Activated CD8-positive, alpha-beta memory T cell treated with anti-CD3 and anti-CD28 coated beads for 36 hours (primary cell): Measurements from ENCODE around the gene MVD. TPM values are rescaled to one million over a fixed set of nuclear protein-coding genes. Genes with fewer than 3 reads are reported as not detected.

Experiments
- CTCF ChIA-PET: fragments of 350-600 bp; sonication (Branson Sonifier 250); formaldehyde crosslinking; loops from one replicate; lab custom pipeline; 2021; ENCODE audit warnings: antibody characterized with exemption; lab: Charles Lee
- POLR2A ChIA-PET: fragments of 350-600 bp; sonication (Branson Sonifier 250); formaldehyde crosslinking; loops from one replicate; lab custom pipeline; 2021; ENCODE audit warnings: antibody characterized with exemption; lab: Charles Lee
- total RNA-seq, 2 experiments: library from RNA; stranded (reverse); gene quantifications; one replicate each; pipeline ENCODE4 v1.2.3, GENCODE V29; 2021

Gene MVD
- total RNA-seq, 2 experiments from 2014 or later, result 66.5 to 68.5 TPM

- POLR2A ChIA-PET, result interaction anchor here (0.6 to 1.4 kb wide), 5 partner anchors 12 to 49 kb away, joined by 3 to 5 read pairs (median 3); partner anchors contain the start of genes CYBA and MVD
- CTCF ChIA-PET, result interaction anchor here (1.0 to 1.7 kb wide), 2 partner anchors 10 to 13 kb away, joined by 4 to 8 read pairs; no protein-coding TSS in a partner anchor
Measured at GRCh38 chr16:88688013-88688778, 25.3 kb upstream of the MVD start.

- ChIA-PET CTCF (interaction anchor here (1.0 to 1.7 kb wide), 3 partner anchors 11 to 14 kb away, joined by 4 to 8 read pairs (median 5); no protein-coding TSS in a partner anchor), POLR2A (interaction anchor here (0.8 to 1.4 kb wide), 5 partner anchors 13 to 50 kb away, joined by 3 to 5 read pairs (median 4); partner anchors contain the start of genes CYBA and MVD)
Measured at GRCh38 chr16:88687676-88688012, 24.8 kb upstream of the MVD start.

- ChIA-PET POLR2A (interaction anchor here (0.8 to 1.4 kb wide), 5 partner anchors 13 to 50 kb away, joined by 3 to 5 read pairs (median 4); partner anchors contain the start of genes CYBA and MVD), CTCF (interaction anchor here (1.0 to 1.7 kb wide), 3 partner anchors 11 to 14 kb away, joined by 4 to 8 read pairs (median 5); no protein-coding TSS in a partner anchor)
Measured at GRCh38 chr16:88687254-88687576, 24.3 kb upstream of the MVD start.

DNA sequence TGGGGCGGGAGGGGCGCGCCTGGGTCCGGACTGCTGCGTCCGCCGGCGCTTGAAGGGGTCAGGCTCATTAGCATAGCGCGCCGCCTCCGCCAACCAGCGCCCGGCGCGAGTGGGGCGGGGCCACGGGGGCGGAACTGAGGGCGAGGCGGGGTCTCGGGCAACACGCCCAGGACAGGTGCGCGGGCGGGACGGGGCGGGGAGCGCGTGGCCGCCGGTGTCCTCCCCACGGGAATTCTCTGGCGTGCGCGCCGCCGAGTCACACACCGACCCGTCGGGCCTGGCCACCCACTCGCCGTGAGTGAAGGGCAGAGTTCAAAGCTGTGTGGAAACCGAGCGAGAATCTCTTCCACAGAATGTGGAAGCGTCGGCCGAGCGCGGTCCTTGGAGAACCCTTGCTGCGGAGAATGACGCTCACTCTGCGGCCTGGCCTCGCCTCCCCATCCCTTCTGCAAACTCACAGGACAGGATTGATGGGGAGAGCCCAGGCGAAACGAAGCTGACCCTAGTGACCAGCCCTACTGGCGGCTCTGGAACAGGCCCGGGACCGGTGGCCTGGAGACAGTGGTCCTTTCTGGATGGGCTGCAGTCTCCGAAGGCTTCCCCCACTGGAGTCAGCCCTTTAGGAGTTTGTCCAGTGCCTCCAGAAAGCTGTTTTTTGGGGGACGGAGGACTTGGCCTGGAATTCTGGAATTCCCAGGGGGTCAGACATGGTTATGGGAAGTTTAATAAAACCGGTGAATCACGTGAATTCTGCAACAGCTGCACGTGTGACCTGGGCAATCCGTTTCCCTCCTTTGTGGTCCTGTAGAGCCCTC is 23.8 kb upstream of the MVD start, which contains the start of gene SNAI3:
Gene SNAI3, minus strand, starts transcription at position 69 of the 815 bp plus-strand sequence. CDS start 101 bp downstream, outside the sequence.
- CTCF ChIA-PET, result interaction anchor here (1.1 to 1.7 kb wide), 2 partner anchors 14 to 15 kb away, joined by 5 to 8 read pairs; no protein-coding TSS in a partner anchor
- POLR2A ChIA-PET, result interaction anchor here (0.6 to 1.4 kb wide), 5 partner anchors 14 to 49 kb away, joined by 3 to 5 read pairs (median 4); partner anchors contain the start of genes CYBA and MVD

- ChIA-PET POLR2A (interaction anchor here (0.6 to 1.0 kb wide), 3 partner anchors 10 to 18 kb away, joined by 3 to 4 read pairs (median 4); no protein-coding TSS in a partner anchor), CTCF (no interaction called here)
Measured at GRCh38 chr16:88686062-88686438, 23.2 kb upstream of the MVD start.

DNA sequence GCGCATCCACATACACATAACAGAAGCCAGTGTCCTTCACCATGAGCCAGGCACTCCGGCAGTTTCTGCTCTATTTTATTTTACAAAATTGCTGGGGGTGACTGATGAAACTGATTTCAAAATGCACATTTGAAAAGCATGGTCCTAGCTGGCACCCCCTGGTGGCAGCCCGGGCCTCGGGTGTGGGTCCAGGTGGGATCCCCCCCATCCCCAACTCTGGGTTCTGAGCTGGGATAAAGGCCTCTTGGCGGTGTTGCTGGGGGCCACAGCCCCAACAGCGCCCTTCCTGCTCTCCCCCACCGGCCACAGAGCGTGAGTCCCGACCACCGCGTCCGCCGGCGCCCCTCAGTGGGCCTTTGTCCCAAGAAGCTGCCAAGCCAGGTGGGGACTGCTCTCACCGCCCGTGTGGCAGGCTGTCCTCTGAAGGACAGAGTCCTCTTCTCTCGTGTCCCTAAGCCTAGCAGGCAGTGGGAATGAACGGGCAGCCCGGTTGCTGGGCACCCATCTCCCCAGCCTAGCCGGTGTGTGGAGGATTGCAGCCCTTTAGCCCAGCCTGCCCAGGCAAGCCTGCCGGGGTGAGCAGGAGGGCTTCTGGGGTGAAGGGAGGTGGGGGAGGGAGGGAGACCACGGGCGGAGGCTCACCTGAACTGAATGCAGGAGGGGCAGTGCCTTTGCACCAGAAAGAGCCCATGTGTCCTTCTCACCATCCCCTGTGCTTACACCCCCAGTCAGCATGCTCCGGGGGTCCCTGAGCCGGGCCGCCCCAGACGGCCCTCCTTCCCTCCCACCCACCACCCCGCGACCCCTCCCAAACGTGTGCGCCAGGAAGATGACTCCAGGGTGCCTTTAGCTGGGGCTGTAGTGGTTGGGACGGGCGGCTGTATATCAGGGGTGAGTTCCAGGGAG is 22.5 kb upstream of the MVD start:
- ChIA-PET POLR2A (interaction anchor here (0.6 to 1.0 kb wide), 3 partner anchors 11 to 19 kb away, joined by 3 to 4 read pairs (median 4); no protein-coding TSS in a partner anchor), CTCF (interaction anchor here (0.7 to 1.6 kb wide), 5 partner anchors 13 to 36 kb away, joined by 3 to 7 read pairs (median 4); no protein-coding TSS in a partner anchor)

DNA sequence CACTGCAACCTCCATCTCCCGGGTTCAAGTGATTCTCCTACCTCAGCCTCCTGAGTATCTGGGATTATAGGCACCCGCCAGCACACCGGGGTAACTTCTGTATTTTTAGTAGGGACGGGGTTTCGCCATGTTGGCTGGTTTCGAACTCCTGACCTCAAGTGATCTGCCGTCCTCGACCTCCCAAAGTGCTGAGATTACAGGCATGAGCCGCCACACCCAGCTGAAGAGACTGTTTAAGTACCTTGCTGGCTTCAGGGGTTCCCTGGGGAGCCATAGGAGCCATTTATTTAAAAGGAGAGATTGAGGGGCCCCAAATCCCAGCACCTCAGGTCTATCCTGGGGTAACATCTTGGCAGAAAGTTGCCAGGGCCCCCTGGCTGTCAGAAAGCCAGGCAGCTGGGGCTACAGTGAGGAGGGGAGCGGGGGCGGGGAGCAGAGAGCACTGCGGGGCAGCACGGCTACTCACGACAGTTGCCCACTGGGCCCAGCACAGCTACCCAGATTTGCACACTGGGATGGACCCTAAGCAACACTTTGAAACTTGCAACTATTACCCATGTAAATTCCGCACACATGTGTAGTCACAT is 21.8 kb upstream of the MVD start:
- ChIA-PET CTCF (interaction anchor here (0.7 to 1.6 kb wide), 5 partner anchors 12 to 35 kb away, joined by 3 to 7 read pairs (median 4); no protein-coding TSS in a partner anchor), POLR2A (interaction anchor here (0.5 to 1.0 kb wide), 2 partner anchors 16 to 47 kb away, joined by 4 read pairs; no protein-coding TSS in a partner anchor)

- CTCF ChIA-PET, result interaction anchor here (1.3 to 2.9 kb wide), 6 partner anchors 11 to 49 kb away, joined by 3 to 15 read pairs (median 5); no protein-coding TSS in a partner anchor
- POLR2A ChIA-PET, result interaction anchor here (0.9 to 1.4 kb wide), 4 partner anchors 20 to 111 kb away, joined by 4 to 5 read pairs (median 4); partner anchors contain the start of gene ZC3H18
Measured at GRCh38 chr16:88681709-88682451, 19.0 kb upstream of the MVD start.

DNA sequence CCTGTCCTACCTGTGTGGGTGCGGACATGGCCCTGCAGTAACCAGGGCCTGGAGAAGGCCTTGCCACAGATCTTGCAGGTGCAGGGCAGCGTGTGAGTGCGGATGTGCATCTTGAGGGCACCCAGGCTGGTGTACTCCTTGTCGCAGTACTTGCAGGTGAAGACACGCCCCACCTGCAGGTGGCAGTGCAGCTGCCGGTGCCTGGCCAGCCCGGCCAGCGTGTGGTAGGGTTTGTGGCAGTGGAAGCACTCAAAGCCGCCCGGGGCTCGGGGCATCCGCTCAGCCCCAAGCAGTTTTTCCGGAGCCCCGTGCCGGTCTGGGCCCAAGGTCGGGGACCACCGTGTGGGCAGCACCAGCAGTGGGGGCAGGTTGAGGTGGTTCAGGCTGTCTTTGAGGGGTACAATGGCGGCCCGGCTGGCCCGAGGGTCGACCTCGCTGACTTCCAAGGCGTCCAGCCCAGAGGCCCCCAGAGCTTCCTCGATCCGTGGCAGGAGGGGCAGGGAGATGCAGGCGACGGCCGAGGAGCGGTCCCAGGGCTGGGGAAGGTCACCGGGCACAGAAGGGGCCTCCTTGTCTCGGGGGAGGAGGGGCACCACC is 18.3 kb upstream of the MVD start:
- POLR2A ChIA-PET, result interaction anchor here (0.9 to 1.4 kb wide), 3 partner anchors 21 to 111 kb away, joined by 4 to 5 read pairs (median 4); partner anchors contain the start of gene ZC3H18
- CTCF ChIA-PET, result interaction anchor here (0.6 to 2.9 kb wide), 10 partner anchors 10 to 105 kb away, joined by 3 to 15 read pairs (median 4); no protein-coding TSS in a partner anchor

DNA sequence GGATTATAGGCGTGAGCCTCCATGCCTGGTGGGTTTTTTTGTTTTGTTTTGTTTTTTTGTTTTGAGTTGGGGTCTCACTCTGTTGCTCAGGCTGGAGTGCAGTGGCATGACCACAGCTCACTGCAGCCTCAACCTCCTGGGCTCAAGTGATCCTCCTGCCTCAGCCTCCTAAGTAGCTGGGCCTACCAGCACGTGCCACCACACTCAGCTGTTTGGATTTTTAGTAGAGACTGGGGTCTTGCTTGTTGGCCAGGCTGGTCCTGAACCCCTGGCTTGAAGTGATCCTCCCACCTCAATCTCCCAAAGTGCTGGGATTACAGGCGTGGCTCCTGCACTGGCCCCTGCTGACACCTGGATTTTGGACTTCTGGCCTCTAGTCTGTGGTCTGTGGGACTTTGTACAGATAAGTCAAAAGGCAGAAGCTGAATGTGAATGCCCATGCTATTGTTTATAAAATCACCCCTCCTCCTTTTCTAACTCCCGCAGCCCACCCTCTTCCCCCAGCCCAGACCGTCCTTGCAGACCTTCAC is 17.7 kb upstream of the MVD start:
- ChIA-PET POLR2A (interaction anchor here (0.9 kb wide), 1 partner anchor 21 kb away, joined by 4 read pairs; no protein-coding TSS in a partner anchor), CTCF (interaction anchor here (0.6 to 2.9 kb wide), 11 partner anchors 10 to 105 kb away, joined by 3 to 15 read pairs (median 4); no protein-coding TSS in a partner anchor)

GRCh38 chr16:88678224-88678979 is 15.5 kb upstream of the MVD start:
- ChIA-PET POLR2A (no interaction called here), CTCF (no interaction called here)

DNA sequence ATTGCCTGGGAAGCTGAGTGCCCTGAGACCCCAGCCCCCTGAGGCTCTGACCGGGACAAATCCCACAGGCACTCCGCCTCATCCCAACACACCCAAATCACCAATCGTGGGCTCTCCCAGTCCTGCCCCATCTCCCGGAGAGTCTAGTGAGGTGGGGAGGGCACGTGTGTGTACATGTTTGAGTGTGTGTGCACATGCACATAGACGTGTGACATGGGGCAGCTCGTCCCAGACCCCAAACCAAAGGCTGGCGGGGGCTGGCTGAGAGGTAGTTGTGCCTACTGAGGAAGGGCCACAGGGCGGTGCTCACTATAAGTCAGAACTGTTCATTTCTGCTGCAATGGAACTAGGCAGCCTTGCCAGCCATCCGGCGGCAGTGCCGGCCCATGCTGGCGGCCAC is 14.8 kb upstream of the MVD start:
- POLR2A ChIA-PET, result no interaction called here
- CTCF ChIA-PET, result no interaction called here

- ChIA-PET POLR2A (no interaction called here), CTCF (no interaction called here)
Measured at GRCh38 chr16:88676502-88677242, 13.8 kb upstream of the MVD start.

DNA sequence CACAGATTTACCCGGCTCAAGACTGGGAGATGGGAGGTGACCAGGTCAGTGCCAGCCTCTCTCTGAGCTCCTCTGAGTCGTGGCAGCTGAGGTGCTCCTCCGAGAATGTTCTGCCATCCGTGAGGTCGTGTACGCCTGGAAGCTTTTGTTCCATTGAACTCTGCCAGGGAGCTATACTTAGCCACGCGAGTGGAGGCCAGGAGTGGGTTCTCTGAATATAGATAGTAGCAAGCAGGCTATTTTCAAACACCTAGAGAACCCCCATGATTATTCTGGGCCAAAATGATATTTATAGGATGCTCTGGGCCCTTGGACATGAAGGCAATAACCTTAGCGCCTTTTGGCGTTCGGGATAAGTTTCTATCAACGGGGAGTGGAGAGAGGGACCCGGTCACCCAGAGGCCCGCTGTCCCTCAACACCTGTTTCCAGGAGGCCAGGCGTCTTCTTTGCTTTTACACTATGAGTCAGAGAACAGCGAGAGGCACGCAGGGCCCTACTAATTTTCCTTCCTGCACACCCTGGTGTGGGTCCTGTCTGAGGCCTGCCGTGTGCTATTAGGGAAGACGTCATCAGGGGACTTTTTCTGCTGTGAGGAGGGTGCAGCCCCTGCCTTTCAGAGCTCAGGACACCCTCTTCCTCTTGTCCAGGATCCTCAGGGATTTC is 11.0 kb upstream of the MVD start:
- ChIA-PET CTCF (no interaction called here), POLR2A (interaction anchor here (0.6 kb wide), 2 partner anchors 10 to 131 kb away, joined by 3 read pairs; no protein-coding TSS in a partner anchor)
